GM12874 (cell line): ENCODE results near the gene GSN.

ENCODE experiments used
- CTCF ChIP-seq: IDR thresholded peaks from 2 replicates; pipeline ENCODE4 v1.5.1; 2011; ENCODE audit warnings: low read depth, mild to moderate bottlenecking, control low read depth, low read length, moderate library complexity; ENCODE audit not compliant: insufficient read depth

Gene GSN

DNA sequence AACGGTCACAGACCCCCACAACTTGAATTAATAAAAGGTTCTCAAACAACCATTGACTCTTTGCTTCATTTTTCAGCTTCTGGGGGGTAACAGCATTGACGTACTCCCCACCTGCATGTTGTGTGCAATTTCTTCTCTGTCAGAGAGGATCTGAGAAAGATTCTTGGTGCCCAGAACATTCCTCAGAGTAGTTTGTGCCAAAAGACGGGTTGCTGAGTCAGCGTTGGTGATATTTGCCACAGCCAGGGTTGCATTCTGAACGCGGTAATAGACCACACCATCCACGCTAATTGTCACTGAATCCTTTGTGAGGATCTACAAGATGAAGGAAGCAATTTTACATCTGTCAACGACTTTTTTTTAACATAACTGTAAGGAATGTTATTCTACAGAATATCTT, 81.0 kb downstream of the GSN start:
- TF ChIP-seq CTCF = no peak

- no peak for TF ChIP-seq CTCF
Measured at GRCh38 chr9:121350036-121350435, 82.1 kb downstream of the GSN start.

DNA sequence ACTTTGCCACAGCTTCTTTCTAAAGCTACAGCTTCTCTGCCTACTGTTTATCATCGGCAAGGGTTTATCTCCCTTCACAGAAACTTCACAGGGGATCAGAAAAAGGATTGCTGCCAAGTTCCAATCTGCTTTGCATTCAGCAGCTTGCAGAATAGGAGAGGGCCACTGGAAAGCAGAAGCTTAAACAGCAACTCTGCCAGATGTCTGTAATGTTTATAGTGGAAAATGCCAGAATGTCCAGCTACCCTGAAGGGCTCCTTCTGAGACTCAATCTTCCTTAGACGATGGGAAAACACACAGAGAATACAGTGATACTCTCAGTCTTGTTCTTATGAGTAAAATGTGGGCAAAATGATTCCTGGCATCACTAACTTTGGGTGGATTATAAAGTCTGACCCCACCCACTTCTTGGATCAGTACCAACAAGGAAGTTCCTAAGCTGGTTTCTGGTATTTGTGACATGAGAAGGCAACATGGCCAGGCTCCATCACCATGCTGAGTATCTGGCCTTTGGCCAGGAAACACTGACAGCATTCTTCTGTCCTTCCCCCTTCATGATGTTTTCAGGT, 83.1 kb downstream of the GSN start:
- TF ChIP-seq CTCF = no peak

GRCh38 chr9:121353241-121354061, 85.5 kb downstream of the GSN start:
- TF ChIP-seq CTCF = no peak

DNA sequence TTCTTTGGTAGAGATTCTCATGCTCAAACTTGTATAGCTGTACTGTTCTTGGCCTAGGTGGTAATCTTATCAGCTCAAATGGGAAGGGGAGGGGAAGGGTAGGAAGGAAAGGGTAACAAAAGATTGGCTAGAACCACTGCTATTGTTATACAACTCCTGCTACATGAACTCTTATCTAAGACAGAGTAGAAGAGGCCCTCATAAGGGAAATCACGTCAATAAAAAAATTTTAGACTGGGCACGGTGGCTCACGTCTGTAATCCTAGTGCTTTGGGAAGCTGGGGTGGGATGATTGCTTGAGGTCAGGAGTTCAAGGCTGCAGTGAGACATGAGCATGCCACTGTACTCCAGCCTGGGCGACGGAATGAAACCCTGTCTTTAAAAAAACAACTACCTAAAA, 86.2 kb downstream of the GSN start:
- no peak for TF ChIP-seq CTCF

- TF ChIP-seq CTCF = no peak
Measured at GRCh38 chr9:121354762-121355161, 86.8 kb downstream of the GSN start.

GRCh38 chr9:121357011-121357410, 89.0 kb downstream of the GSN start:
- no peak for TF ChIP-seq CTCF
